ENCODE results near the gene ALPI. TPM values are rescaled to one million over a fixed set of nuclear protein-coding genes. Genes with fewer than 3 reads are reported as not detected.
"Not testable (repeated sequence)": the region's sequence is repeated elsewhere in the genome, so short reads cannot be mapped to it uniquely, and the experiment has no call there.

The ALPI gene
- total RNA-seq, 1 experiment from 2014 or later: not detected

GRCh38 chr2:232447638-232448303, 8.2 kb upstream of the ALPI start:
- CTCF ChIA-PET: no interaction called here
- Mint-ChIP-seq H3K36me3 (ENCODE audit: insufficient read depth, unreplicated experiment) (no peaks in the 10 kb centered on the region), H3K4me3 (ENCODE audit: low read depth, unreplicated experiment) (no peak overlapping the region), H3K9me3 (ENCODE audit: low read depth, unreplicated experiment) (no peaks in the 10 kb centered on the region), H3K4me1 (ENCODE audit: low read depth, unreplicated experiment) (no peaks in the 10 kb centered on the region), H3K27ac (ENCODE audit: unreplicated experiment) (no peak overlapping the region), H3K27me3 (ENCODE audit: unreplicated experiment) (peaks cover 26% of the 10 kb centered on the region)
- intact Hi-C loops (cut with micrococcal nuclease; ENCODE audit: unreplicated experiment): no loop called here
- no peak for DNase-seq
- BruUV-seq (replicated peaks): no TSS peak
- no peak for TF ChIP-seq CTCF (IDR thresholded peaks at IDR 0.05; ENCODE audit: unreplicated experiment)

- CTCF ChIA-PET: no interaction called here
- no TSS peak for BruUV-seq (replicated peaks)
- intact Hi-C loops (cut with micrococcal nuclease; ENCODE audit: unreplicated experiment): no loop called here
- no peak overlapping the region for H3K4me3 Mint-ChIP-seq (ENCODE audit: low read depth, unreplicated experiment)
- no peak overlapping the region for H3K27ac Mint-ChIP-seq (ENCODE audit: unreplicated experiment)
- H3K27me3 Mint-ChIP-seq (ENCODE audit: unreplicated experiment): peaks cover 32% of the 10 kb centered on the region
- no peaks in the 10 kb centered on the region for H3K4me1 Mint-ChIP-seq (ENCODE audit: low read depth, unreplicated experiment)
- DNase-seq: no peak
- no peak for TF ChIP-seq CTCF (IDR thresholded peaks at IDR 0.05; ENCODE audit: unreplicated experiment)
- no peaks in the 10 kb centered on the region for H3K9me3 Mint-ChIP-seq (ENCODE audit: low read depth, unreplicated experiment)
- H3K36me3 Mint-ChIP-seq (ENCODE audit: insufficient read depth, unreplicated experiment): no peaks in the 10 kb centered on the region
These were observed 7.7 kb upstream of the ALPI start for GRCh38 chr2:232448304-232448690.

DNA sequence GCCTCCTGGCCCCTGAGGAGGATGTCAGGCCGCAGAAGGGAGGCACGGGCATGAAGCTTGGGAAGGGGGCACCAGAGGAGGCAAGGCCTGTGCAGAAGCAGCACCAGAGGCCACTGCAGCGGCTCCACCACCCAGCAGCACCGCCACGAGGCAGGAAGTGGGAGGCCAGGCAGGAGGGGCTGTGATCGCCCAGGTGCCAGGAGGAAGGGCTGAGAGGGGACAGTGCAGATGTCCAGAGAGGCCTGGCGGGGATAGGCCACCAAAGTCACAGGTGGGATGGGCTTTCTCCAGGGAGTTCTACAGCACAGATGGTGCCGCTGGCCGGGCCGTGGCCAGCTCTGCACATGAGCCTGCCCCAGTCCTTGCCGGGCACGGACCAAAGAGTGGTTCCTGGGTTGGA, 6.0 kb upstream of the ALPI start:
- no peak for TF ChIP-seq CTCF (IDR thresholded peaks at IDR 0.05; ENCODE audit: unreplicated experiment)
- intact Hi-C loops (cut with micrococcal nuclease; ENCODE audit: unreplicated experiment): loop anchor here (5.0 kb wide), 1 partner anchor 72 kb away; the partner anchor contains the start of gene PRSS56
- Mint-ChIP-seq H3K36me3 (ENCODE audit: insufficient read depth, unreplicated experiment) (no peaks in the 10 kb centered on the region), H3K9me3 (ENCODE audit: low read depth, unreplicated experiment) (no peaks in the 10 kb centered on the region), H3K4me3 (ENCODE audit: low read depth, unreplicated experiment) (no peak overlapping the region), H3K4me1 (ENCODE audit: low read depth, unreplicated experiment) (no peaks in the 10 kb centered on the region), H3K27me3 (ENCODE audit: unreplicated experiment) (peaks cover 48% of the 10 kb centered on the region), H3K27ac (ENCODE audit: unreplicated experiment) (no peak overlapping the region)
- BruUV-seq (replicated peaks): no TSS peak
- no peak for DNase-seq
- CTCF ChIA-PET: no interaction called here

DNA sequence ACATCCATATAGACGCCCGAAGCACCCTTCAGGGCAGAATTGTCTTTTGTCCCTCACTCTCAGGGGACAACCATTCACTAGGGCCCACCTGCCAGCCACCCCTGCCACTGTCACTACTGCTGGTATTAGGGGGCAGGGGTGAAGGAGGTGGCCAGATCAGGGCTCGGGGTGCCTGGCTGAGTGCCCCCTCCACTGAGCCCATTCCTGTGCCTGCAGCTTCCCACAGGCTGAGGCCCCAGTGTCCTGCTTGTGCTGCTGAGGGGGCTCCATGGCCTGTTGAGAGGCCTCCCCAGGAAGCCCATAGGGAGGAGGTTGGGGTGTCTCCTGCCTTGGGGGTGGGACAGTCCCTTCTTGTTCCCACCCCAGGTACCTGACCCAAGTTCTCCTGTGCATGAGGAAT, 4.3 kb upstream of the ALPI start:
- intact Hi-C loops (cut with micrococcal nuclease; ENCODE audit: unreplicated experiment): loop anchor here (5.0 kb wide), 1 partner anchor 71 kb away; the partner anchor contains the start of gene PRSS56
- CTCF ChIA-PET; H3K27ac Mint-ChIP-seq (ENCODE audit: unreplicated experiment); BruUV-seq (replicated peaks); H3K9me3 Mint-ChIP-seq (ENCODE audit: low read depth, unreplicated experiment); DNase-seq; H3K4me3 Mint-ChIP-seq (ENCODE audit: low read depth, unreplicated experiment); H3K4me1 Mint-ChIP-seq (ENCODE audit: low read depth, unreplicated experiment); H3K36me3 Mint-ChIP-seq (ENCODE audit: insufficient read depth, unreplicated experiment): not testable (repeated sequence)
- H3K27me3 Mint-ChIP-seq (ENCODE audit: unreplicated experiment): peaks cover 65% of the 10 kb centered on the region

GRCh38 chr2:232454630-232455029, 1.3 kb upstream of the ALPI start:
- no peak for DNase-seq
- Mint-ChIP-seq H3K27me3 (ENCODE audit: unreplicated experiment) (peaks cover 89% of the 10 kb centered on the region), H3K27ac (ENCODE audit: unreplicated experiment) (no peak overlapping the region), H3K4me3 (ENCODE audit: low read depth, unreplicated experiment) (no peak overlapping the region), H3K36me3 (ENCODE audit: insufficient read depth, unreplicated experiment) (no peaks in the 10 kb centered on the region), H3K9me3 (ENCODE audit: low read depth, unreplicated experiment) (no peaks in the 10 kb centered on the region), H3K4me1 (ENCODE audit: low read depth, unreplicated experiment) (no peaks in the 10 kb centered on the region)
- TF ChIP-seq CTCF (IDR thresholded peaks at IDR 0.05; ENCODE audit: unreplicated experiment): no peak
- intact Hi-C loops (cut with micrococcal nuclease; ENCODE audit: unreplicated experiment): loop anchor here (5.0 kb wide), 1 partner anchor 68 kb away; the partner anchor contains the start of gene PRSS56
- CTCF ChIA-PET: no interaction called here
- BruUV-seq (replicated peaks): no TSS peak

Measured in Calu3 (cell line).